ENCODE measurements around the gene TOGARAM1.
A peak's percentile ranks its signal among the peaks of the same experiment; 100 is the strongest.

Gene TOGARAM1, protein sequence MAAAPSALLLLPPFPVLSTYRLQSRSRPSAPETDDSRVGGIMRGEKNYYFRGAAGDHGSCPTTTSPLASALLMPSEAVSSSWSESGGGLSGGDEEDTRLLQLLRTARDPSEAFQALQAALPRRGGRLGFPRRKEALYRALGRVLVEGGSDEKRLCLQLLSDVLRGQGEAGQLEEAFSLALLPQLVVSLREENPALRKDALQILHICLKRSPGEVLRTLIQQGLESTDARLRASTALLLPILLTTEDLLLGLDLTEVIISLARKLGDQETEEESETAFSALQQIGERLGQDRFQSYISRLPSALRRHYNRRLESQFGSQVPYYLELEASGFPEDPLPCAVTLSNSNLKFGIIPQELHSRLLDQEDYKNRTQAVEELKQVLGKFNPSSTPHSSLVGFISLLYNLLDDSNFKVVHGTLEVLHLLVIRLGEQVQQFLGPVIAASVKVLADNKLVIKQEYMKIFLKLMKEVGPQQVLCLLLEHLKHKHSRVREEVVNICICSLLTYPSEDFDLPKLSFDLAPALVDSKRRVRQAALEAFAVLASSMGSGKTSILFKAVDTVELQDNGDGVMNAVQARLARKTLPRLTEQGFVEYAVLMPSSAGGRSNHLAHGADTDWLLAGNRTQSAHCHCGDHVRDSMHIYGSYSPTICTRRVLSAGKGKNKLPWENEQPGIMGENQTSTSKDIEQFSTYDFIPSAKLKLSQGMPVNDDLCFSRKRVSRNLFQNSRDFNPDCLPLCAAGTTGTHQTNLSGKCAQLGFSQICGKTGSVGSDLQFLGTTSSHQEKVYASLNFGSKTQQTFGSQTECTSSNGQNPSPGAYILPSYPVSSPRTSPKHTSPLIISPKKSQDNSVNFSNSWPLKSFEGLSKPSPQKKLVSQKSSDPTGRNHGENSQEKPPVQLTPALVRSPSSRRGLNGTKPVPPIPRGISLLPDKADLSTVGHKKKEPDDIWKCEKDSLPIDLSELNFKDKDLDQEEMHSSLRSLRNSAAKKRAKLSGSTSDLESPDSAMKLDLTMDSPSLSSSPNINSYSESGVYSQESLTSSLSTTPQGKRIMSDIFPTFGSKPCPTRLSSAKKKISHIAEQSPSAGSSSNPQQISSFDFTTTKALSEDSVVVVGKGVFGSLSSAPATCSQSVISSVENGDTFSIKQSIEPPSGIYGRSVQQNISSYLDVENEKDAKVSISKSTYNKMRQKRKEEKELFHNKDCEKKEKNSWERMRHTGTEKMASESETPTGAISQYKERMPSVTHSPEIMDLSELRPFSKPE (N-terminal part only)

DNA sequence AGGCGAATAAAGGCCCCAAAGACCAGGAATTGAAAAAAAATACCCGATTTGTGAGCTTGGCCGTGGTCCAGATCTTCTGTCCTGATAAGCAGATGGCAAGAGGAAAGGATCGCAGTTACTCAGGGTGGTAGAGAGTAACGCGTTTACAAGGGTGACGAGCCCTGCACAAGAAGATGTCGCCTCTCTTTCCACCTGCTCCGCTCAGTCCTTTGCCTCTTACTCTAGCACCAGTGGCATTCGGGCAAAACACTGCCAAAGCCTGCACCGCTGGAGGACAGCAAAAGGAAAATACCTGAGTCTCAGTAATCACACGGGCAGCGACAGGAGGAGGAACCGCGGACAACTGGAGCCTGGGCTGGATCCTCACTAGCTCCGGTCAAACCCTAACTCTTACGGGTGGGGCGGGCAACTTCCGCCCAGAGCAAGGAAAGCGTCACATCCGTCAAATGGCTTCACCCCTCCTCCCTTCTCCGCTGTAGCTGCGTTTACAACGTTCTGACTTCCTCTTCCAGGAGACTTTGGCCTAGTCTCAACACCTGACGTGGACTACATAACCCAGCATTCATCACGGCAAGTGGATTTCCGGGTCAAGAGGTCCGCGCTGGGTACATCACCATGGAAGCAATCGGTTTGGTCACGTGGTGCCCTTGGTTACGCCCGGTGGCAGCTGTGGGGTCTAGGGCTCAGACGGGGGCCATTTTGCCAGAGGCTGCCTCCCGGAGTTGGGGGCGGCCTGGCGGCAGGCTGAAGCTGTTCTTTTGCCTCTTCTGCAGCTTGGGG is at the start of gene TOGARAM1, which contains the start of gene KLHL28:
TOGARAM1 (plus strand) TSS at position 637 of the 780 bp plus-strand sequence. CDS start 232 bp downstream, outside the sequence.
KLHL28 (minus strand) TSS at position 394 of the 780 bp plus-strand sequence. CDS start 16,019 bp downstream, outside the sequence.
- CTCF ChIA-PET, result no interaction called here
- peak within 1 kb of the TSS; percentile 92 for H3K27ac ChIP-seq
- POLR2A ChIA-PET (ENCODE audit: low non-redundant PET), result interaction anchor here (0.5 to 1.1 kb wide), 2 partner anchors 174 to 298 kb away, joined by 3 read pairs; partner anchors contain the start of gene FANCM
- peak; percentile 96 for DNase-seq (ENCODE audit: low spot score)
- TF ChIP-seq, protein P1, sequence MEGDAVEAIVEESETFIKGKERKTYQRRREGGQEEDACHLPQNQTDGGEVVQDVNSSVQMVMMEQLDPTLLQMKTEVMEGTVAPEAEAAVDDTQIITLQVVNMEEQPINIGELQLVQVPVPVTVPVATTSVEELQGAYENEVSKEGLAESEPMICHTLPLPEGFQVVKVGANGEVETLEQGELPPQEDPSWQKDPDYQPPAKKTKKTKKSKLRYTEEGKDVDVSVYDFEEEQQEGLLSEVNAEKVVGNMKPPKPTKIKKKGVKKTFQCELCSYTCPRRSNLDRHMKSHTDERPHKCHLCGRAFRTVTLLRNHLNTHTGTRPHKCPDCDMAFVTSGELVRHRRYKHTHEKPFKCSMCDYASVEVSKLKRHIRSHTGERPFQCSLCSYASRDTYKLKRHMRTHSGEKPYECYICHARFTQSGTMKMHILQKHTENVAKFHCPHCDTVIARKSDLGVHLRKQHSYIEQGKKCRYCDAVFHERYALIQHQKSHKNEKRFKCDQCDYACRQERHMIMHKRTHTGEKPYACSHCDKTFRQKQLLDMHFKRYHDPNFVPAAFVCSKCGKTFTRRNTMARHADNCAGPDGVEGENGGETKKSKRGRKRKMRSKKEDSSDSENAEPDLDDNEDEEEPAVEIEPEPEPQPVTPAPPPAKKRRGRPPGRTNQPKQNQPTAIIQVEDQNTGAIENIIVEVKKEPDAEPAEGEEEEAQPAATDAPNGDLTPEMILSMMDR (conservative IDR thresholded peaks at IDR 0.05; ENCODE audit: low read depth), result no peak

DNA sequence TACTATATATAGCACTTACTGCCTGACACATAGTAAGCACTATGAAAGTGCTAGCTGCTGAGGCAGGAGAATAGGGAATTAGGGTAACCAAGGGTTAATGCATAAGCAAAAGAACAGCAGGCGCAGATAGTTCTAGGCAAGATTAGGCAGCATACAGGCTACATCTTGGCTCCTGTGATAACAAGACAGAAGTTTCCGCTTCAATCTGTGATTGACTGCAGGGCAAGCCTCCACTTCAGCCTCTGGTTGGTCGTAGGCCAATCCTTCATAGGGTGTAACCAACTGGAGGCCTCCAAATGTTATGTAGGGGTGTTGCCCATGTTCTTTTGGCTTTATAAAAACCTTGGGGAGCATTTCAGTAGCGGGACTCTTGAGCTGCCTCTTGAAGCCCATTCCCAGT is 47.1 kb upstream of the TOGARAM1 start:
- TF ChIP-seq, protein P1 (conservative IDR thresholded peaks at IDR 0.05; ENCODE audit: low read depth), result no peak
- DNase-seq (ENCODE audit: low spot score), result no peak
- CTCF ChIA-PET, result interaction anchor here (0.5 to 2.1 kb wide), 4 partner anchors 14 to 394 kb away, joined by 3 to 33 read pairs (median 4); no protein-coding TSS in a partner anchor
- no peak overlapping the region for H3K27ac ChIP-seq
- POLR2A ChIA-PET (ENCODE audit: low non-redundant PET), result no interaction called here

DNA sequence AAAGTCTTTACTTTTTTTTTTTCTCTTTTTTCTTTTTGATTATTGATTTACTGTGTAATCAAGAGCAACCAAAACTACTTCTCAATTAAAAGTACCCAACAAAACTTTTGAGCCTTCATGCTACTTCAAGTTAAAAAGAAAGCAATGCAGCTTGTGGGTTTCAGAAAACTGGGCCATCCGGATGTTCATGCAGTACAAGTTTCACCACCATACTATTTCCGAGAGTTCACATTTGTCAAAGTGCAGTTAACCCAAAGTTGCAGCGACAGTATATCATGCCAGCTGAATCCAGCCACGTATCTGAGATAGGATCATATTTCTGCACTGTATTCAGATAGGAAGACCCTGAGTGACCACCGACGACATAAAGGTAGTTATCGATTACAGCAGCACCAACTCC is 33.2 kb upstream of the TOGARAM1 start:
- ChIA-PET POLR2A (ENCODE audit: low non-redundant PET) (no interaction called here), CTCF (no interaction called here)
- no peak overlapping the region for H3K27ac ChIP-seq
- no peak for DNase-seq (ENCODE audit: low spot score)
- TF ChIP-seq, protein P1 (conservative IDR thresholded peaks at IDR 0.05; ENCODE audit: low read depth), result no peak

DNA sequence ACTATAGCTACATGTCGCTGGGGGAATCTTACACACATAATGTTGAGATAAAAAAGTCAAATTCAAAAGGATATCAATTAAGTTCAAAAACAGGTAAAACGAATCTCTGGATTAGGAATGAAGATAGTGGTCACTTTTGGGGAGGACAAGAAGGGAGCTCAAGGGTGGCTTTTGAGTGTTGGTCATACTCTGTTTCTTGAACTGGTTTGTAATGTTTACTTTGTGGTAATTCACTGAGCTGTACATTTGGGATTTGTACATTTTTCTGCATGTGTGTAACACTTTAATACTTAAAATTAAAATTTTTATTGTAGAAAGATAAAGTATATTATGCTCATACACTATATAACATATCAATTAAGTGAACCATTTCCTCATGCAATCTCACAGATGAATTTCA is 26.8 kb upstream of the TOGARAM1 start:
- TF ChIP-seq, protein P1 (conservative IDR thresholded peaks at IDR 0.05; ENCODE audit: low read depth), result no peak
- no peak for DNase-seq (ENCODE audit: low spot score)
- POLR2A ChIA-PET (ENCODE audit: low non-redundant PET), result no interaction called here
- CTCF ChIA-PET, result no interaction called here
- H3K27ac ChIP-seq, result no peak overlapping the region

DNA sequence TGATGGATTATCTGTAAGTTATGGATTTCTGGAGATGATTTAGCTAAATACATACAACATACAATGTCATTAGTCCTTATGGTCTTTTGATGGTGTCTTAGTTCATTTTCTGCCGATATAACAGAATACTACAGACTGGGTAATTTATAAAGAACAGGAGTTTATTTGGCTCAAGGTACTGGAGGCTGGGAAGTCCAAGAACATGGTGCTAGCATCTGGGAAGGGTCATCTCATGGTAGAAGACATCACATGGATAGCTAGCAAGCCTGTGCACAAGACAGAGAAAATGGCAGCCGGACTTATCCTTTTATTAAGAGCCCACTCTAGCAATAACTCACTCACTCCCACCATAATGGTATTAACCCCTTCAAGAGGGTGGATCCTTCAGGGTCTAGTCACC is 24.4 kb upstream of the TOGARAM1 start:
- POLR2A ChIA-PET (ENCODE audit: low non-redundant PET), result no interaction called here
- TF ChIP-seq, protein P1 (conservative IDR thresholded peaks at IDR 0.05; ENCODE audit: low read depth), result no peak
- no peak for DNase-seq (ENCODE audit: low spot score)
- H3K27ac ChIP-seq, result no peak overlapping the region
- CTCF ChIA-PET, result interaction anchor here (0.6 kb wide), 1 partner anchor 23 kb away, joined by 5 read pairs; no protein-coding TSS in a partner anchor

Data from RWPE1 (cell line).